A673 (cell line): ENCODE results near the gene MYRF. TPM values are rescaled to one million over a fixed set of nuclear protein-coding genes. Genes with fewer than 3 reads are reported as not detected.
A peak's percentile ranks its signal among the peaks of the same experiment; 100 is the strongest.

Experiments used
- BruUV-seq: library from RNA; stranded (reverse); fragments of 400-500 nt; replicated peaks from 2 replicates; lab custom pipeline; 2021; lab: Mats Ljungman, UMichigan
- CTCF ChIA-PET: fragments of 300-600 bp; sonication (Branson Sonifier 250); formaldehyde crosslinking; loops from one replicate; lab custom pipeline; 2022; ENCODE audit warnings: antibody characterized with exemption; lab: Charles Lee
- POLR2A ChIA-PET: fragments of 300-600 bp; sonication (Branson Sonifier 250); formaldehyde crosslinking; loops from one replicate; lab custom pipeline; 2022; ENCODE audit warnings: antibody characterized with exemption; ENCODE audit not compliant: low non-redundant PET; lab: Charles Lee
- DNase-seq: peaks from one replicate; pipeline ENCODE4 v3.0.0-alpha.2; 2015; ENCODE audit warnings: low spot score
- H3K27ac ChIP-seq: fragments of 200-600 bp; sonication (generic); 2 replicates; pipeline ENCODE4 v1.5.1; 2016; ENCODE audit warnings: mixed run types, low read depth, mild to moderate bottlenecking, mixed read lengths, antibody characterized with exemption, low read length; ENCODE audit not compliant: poor library complexity, severe bottlenecking
- H3K27me3 ChIP-seq: fragments of 200-600 bp; sonication (generic); replicated peaks from 2 replicates; pipeline ENCODE4 v1.6.1; 2017; ENCODE audit warnings: mixed run types, low read depth, mild to moderate bottlenecking, mixed read lengths, antibody characterized with exemption, low read length; ENCODE audit not compliant: insufficient read depth, poor library complexity
- H3K36me3 ChIP-seq: fragments of 200-600 bp; sonication (generic); 2 replicates; pipeline ENCODE4 v1.6.1; 2016; ENCODE audit warnings: mixed run types, mild to moderate bottlenecking, mixed read lengths, antibody characterized with exemption, low read length; ENCODE audit not compliant: insufficient read depth, poor library complexity, severe bottlenecking
- H3K4me1 ChIP-seq: fragments of 200-600 bp; sonication (generic); 2 replicates; pipeline ENCODE4 v1.6.1; 2017; ENCODE audit warnings: mixed run types, mild to moderate bottlenecking, mixed read lengths, antibody characterized with exemption, low read length; ENCODE audit not compliant: insufficient read depth, poor library complexity, severe bottlenecking
- H3K4me3 ChIP-seq: fragments of 200-600 bp; sonication (generic); 2 replicates; pipeline ENCODE4 v1.5.1; 2016; ENCODE audit warnings: low read depth, mixed run types, mild to moderate bottlenecking, mixed read lengths, low read length; ENCODE audit not compliant: poor library complexity, severe bottlenecking
- H3K9me3 ChIP-seq: fragments of 200-600 bp; sonication (generic); 2 replicates; pipeline ENCODE4 v1.6.1; 2016; ENCODE audit warnings: mixed run types, low read depth, mild to moderate bottlenecking, mixed read lengths, antibody characterized with exemption, low read length; ENCODE audit not compliant: poor library complexity, severe bottlenecking
- EZH2 ChIP-seq: fragments of 200-600 bp; sonication (generic); IDR thresholded peaks from 2 replicates; pipeline ENCODE4 v1.6.1; 2017; ENCODE audit warnings: borderline replicate concordance, low read depth, mild to moderate bottlenecking, mixed read lengths, antibody characterized with exemption, low read length; ENCODE audit not compliant: poor library complexity, severe bottlenecking
- intact Hi-C: fragments of 100-400 bp; cut with micrococcal nuclease; formaldehyde crosslinking; loops from one replicate; pipeline ENCODE4 v1.10.0; 2022; ENCODE audit not compliant: unreplicated experiment
- total RNA-seq: library from RNA; stranded (reverse); gene quantifications from 2 replicates; pipeline ENCODE4 v1.2.3, GENCODE V29; 2021
- TF ChIP-seq, protein P1 (sequence below): fragments of 300-800, 200-600 bp; sonication (generic); conservative IDR thresholded peaks from 2 replicates; pipeline ENCODE4 v1.5.1; 2017; ENCODE audit warnings: low read depth, mild to moderate bottlenecking, antibody characterized with exemption, low read length, moderate library complexity, mixed read lengths

Gene MYRF
- total RNA-seq, 1 experiment from 2014 or later = 11.2 TPM

DNA sequence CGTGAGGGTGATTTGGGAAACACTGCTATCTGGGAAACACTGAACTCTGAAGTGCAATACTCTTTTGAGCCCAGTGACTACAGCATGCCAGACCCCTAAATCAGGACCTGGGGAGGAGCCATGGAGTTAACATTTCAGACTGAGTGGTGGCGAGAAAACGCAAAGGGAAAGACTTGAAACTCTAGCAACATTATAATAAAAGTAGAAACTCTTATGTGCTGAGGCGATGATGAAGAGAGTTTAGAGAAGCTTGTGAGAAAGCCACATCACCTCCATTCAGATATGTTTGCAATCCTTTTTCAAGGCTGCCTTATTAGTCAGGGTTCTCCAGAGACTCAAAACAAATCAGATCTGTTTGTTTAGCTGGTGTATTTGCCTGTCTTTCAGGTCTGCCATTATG lies 42.1 kb downstream of the MYRF start:
- Histone ChIP-seq H3K4me3 (peak overlapping the region; percentile 17), H3K27ac (peak overlapping the region; percentile 21), H3K27me3 (no peaks in the 10 kb centered on the region), H3K9me3 (no peaks in the 10 kb centered on the region), H3K36me3 (peaks cover 61% of the 10 kb centered on the region), H3K4me1 (peaks cover 21% of the 10 kb centered on the region)
- intact Hi-C loops = no loop called here
- CTCF ChIA-PET = interaction anchor here (0.6 kb wide), 1 partner anchor 173 kb away, joined by 5 read pairs; the partner anchor contains the start of gene FTH1
- POLR2A ChIA-PET = no interaction called here
- no peak for DNase-seq
- no TSS peak for BruUV-seq
- no peak for TF ChIP-seq EZH2
- TF ChIP-seq, protein P1, sequence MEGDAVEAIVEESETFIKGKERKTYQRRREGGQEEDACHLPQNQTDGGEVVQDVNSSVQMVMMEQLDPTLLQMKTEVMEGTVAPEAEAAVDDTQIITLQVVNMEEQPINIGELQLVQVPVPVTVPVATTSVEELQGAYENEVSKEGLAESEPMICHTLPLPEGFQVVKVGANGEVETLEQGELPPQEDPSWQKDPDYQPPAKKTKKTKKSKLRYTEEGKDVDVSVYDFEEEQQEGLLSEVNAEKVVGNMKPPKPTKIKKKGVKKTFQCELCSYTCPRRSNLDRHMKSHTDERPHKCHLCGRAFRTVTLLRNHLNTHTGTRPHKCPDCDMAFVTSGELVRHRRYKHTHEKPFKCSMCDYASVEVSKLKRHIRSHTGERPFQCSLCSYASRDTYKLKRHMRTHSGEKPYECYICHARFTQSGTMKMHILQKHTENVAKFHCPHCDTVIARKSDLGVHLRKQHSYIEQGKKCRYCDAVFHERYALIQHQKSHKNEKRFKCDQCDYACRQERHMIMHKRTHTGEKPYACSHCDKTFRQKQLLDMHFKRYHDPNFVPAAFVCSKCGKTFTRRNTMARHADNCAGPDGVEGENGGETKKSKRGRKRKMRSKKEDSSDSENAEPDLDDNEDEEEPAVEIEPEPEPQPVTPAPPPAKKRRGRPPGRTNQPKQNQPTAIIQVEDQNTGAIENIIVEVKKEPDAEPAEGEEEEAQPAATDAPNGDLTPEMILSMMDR = no peak

DNA sequence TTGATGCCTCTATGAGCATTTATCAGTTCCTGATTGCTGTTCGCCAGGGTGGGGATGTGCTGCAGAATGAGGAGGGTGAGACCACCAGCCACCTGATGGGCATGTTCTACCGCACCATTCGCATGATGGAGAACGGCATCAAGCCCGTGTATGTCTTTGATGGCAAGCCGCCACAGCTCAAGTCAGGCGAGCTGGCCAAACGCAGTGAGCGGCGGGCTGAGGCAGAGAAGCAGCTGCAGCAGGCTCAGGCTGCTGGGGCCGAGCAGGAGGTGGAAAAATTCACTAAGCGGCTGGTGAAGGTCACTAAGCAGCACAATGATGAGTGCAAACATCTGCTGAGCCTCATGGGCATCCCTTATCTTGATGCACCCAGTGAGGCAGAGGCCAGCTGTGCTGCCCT lies 43.0 kb downstream of the MYRF start:
- POLR2A ChIA-PET = no interaction called here
- H3K4me3 ChIP-seq = no peak overlapping the region
- CTCF ChIA-PET = interaction anchor here (0.6 to 2.2 kb wide), 3 partner anchors 172 to 312 kb away, joined by 3 to 10 read pairs (median 5); partner anchors contain the start of gene FTH1
- TF ChIP-seq, protein P1 = no peak
- TF ChIP-seq EZH2 = no peak
- no peak for DNase-seq
- no peaks in the 10 kb centered on the region for H3K9me3 ChIP-seq
- H3K27ac ChIP-seq = no peak overlapping the region
- peaks cover 61% of the 10 kb centered on the region for H3K36me3 ChIP-seq
- no peaks in the 10 kb centered on the region for H3K27me3 ChIP-seq
- H3K4me1 ChIP-seq = peaks cover 21% of the 10 kb centered on the region
- BruUV-seq = no TSS peak
- intact Hi-C loops = loop anchor here (5.0 kb wide), 2 partner anchors 77 to 102 kb away; no protein-coding TSS in a partner anchor

DNA sequence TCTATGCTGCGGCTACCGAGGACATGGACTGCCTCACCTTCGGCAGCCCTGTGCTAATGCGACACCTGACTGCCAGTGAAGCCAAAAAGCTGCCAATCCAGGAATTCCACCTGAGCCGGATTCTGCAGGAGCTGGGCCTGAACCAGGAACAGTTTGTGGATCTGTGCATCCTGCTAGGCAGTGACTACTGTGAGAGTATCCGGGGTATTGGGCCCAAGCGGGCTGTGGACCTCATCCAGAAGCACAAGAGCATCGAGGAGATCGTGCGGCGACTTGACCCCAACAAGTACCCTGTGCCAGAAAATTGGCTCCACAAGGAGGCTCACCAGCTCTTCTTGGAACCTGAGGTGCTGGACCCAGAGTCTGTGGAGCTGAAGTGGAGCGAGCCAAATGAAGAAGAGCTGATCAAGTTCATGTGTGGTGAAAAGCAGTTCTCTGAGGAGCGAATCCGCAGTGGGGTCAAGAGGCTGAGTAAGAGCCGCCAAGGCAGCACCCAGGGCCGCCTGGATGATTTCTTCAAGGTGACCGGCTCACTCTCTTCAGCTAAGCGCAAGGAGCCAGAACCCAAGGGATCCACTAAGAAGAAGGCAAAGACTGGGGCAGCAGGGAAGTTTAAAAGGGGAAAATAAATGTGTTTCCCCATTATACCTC lies 43.6 kb downstream of the MYRF start:
- intact Hi-C loops = loop anchor here (2.0 to 5.0 kb wide), 3 partner anchors 76 to 313 kb away; no protein-coding TSS in a partner anchor
- no TSS peak for BruUV-seq
- peaks cover 64% of the 10 kb centered on the region for H3K36me3 ChIP-seq
- CTCF ChIA-PET = interaction anchor here (0.9 to 3.0 kb wide), 5 partner anchors 102 to 312 kb away, joined by 3 to 12 read pairs (median 7); no protein-coding TSS in a partner anchor
- H3K27ac ChIP-seq = peak overlapping the region; percentile 5
- no peak overlapping the region for H3K4me3 ChIP-seq
- H3K27me3 ChIP-seq = no peaks in the 10 kb centered on the region
- H3K9me3 ChIP-seq = no peaks in the 10 kb centered on the region
- POLR2A ChIA-PET = no interaction called here
- DNase-seq = no peak
- no peak for TF ChIP-seq EZH2
- TF ChIP-seq, protein P1 = no peak
- H3K4me1 ChIP-seq = peaks cover 21% of the 10 kb centered on the region
